HCT116 (cell line): ENCODE results near the gene METTL24. TPM values are rescaled to one million over a fixed set of nuclear protein-coding genes. Genes with fewer than 3 reads are reported as not detected.

Experiments
- ATAC-seq: fragments of 200-7000 bp; cut with Tn5 transposase; 2 replicates; pipeline ENCODE4 v1.9.1; 2020; ENCODE audit warnings: mild to moderate bottlenecking, moderate library complexity
- BruUV-seq: library from RNA; stranded (reverse); fragments of 400-500 nt; replicated peaks from 2 replicates; lab custom pipeline; 2021; lab: Mats Ljungman, UMichigan
- CTCF ChIA-PET: fragments of 300-600 bp; sonication (Branson Sonifier 250); formaldehyde crosslinking; loops from one replicate; lab custom pipeline; 2021; ENCODE audit warnings: antibody characterized with exemption; lab: Charles Lee
- POLR2A ChIA-PET: fragments of 300-600, 350-600 bp; sonication (Branson Sonifier 250); formaldehyde crosslinking; loops from one replicate; lab custom pipeline; 2021; ENCODE audit warnings: antibody characterized with exemption; lab: Charles Lee
- RAD21 ChIA-PET, 2 experiments: fragments of 300-600 bp; sonication (Branson Sonifier 250); formaldehyde crosslinking; loops; one replicate each; lab custom pipeline; 2023; ENCODE audit warnings: low total read pairs in 2 of 2; ENCODE audit not compliant: uncharacterized antibody in 2 of 2, unreplicated experiment in 2 of 2, low non-redundant PET in 1 of 2; lab: Charles Lee
- DNase-seq: peaks from one replicate; pipeline ENCODE4 v3.0.0-alpha.2; 2010; ENCODE audit warnings: low read depth, low spot score
- H2AFZ ChIP-seq: fragments of 200-600 bp; shearing (Covaris generic), sonication (generic); 2 replicates; pipeline ENCODE4 v1.6.1; 2017; ENCODE audit warnings: low read depth, mixed run types, mixed read lengths, antibody characterized with exemption, low read length; ENCODE audit not compliant: poor library complexity, severe bottlenecking
- H3K27ac ChIP-seq: 2 replicates; pipeline ENCODE4 v1.5.1; 2012; ENCODE audit warnings: low read depth, low read length
- H3K27me3 ChIP-seq: fragments of 200-600 bp; sonication (generic); 2 replicates; pipeline ENCODE4 v1.6.1; 2016; ENCODE audit warnings: mixed run types, low read length, mixed read lengths; ENCODE audit not compliant: insufficient read depth
- H3K36me3 ChIP-seq, 2 experiments: fragments of 200-500 bp in 1 of 2; fragments of 200-600 bp in 1 of 2; sonication (Bioruptor generic) in 1 of 2; sonication (generic) in 1 of 2; 2 replicates each; pipeline versions ENCODE4 v1.5.1 to v1.6.1; 2014 to 2016; ENCODE audit warnings: low read length in 2 of 2, inconsistent platforms in 1 of 2, mixed read lengths in 1 of 2, mixed run types in 1 of 2; ENCODE audit not compliant: insufficient read depth in 2 of 2, control insufficient read depth in 1 of 2
- H3K4me1 ChIP-seq, 2 experiments: fragments of 200-600 bp in 1 of 2; sonication (generic) in 1 of 2; 2 replicates each; pipeline versions ENCODE4 v1.5.1 to v1.6.1; 2012 to 2017; ENCODE audit warnings: low read length in 2 of 2, inconsistent platforms in 1 of 2, mild to moderate bottlenecking in 1 of 2, mixed read lengths in 1 of 2, mixed run types in 1 of 2, moderate library complexity in 1 of 2; ENCODE audit not compliant: insufficient read depth in 2 of 2, control insufficient read depth in 1 of 2
- H3K4me2 ChIP-seq: fragments of 200-600 bp; sonication (generic); 2 replicates; pipeline ENCODE4 v1.6.1; 2017; ENCODE audit warnings: mixed run types, low read length, mixed read lengths
- H3K4me3 ChIP-seq, 2 experiments: fragments of 200-600 bp in 1 of 2; sonication (generic) in 1 of 2; replicated peaks in 1 of 2; 2 replicates each; pipeline ENCODE4 v1.5.1; 2011 to 2016; ENCODE audit warnings: low read length in 2 of 2, control low read depth in 1 of 2, low read depth in 1 of 2, mild to moderate bottlenecking in 1 of 2, mixed read lengths in 1 of 2, mixed run types in 1 of 2
- H3K79me2 ChIP-seq: fragments of 200-600 bp; sonication (generic); 2 replicates; pipeline ENCODE4 v1.6.1; 2017; ENCODE audit warnings: mild to moderate bottlenecking, mixed run types, low read length, moderate library complexity, mixed read lengths; ENCODE audit not compliant: insufficient read depth
- H3K9ac ChIP-seq: fragments of 200-600 bp; sonication (generic); 2 replicates; pipeline ENCODE4 v1.6.1; 2016; ENCODE audit warnings: low read length, mixed read lengths
- H3K9me2 ChIP-seq: fragments of 200-600 bp; sonication (generic), shearing (Covaris generic); 2 replicates; pipeline ENCODE4 v1.6.1; 2017; ENCODE audit warnings: mixed run types, mild to moderate bottlenecking, moderate library complexity; ENCODE audit not compliant: insufficient read depth
- H3K9me3 ChIP-seq, 2 experiments: fragments of 200-500 bp in 1 of 2; fragments of 200-600 bp in 1 of 2; sonication (Bioruptor generic) in 1 of 2; sonication (generic) in 1 of 2; 2 replicates each; pipeline ENCODE4 v1.6.1; 2014 to 2017; ENCODE audit warnings: low read length in 2 of 2, mixed read lengths in 2 of 2, inconsistent platforms in 1 of 2, low read depth in 1 of 2, mild to moderate bottlenecking in 1 of 2, mixed run types in 1 of 2, moderate library complexity in 1 of 2; ENCODE audit not compliant: control insufficient read depth in 1 of 2, insufficient read depth in 1 of 2
- H4K20me1 ChIP-seq: fragments of 200-600 bp; sonication (generic), shearing (Covaris generic); 2 replicates; pipeline ENCODE4 v1.6.1; 2017; ENCODE audit warnings: mixed run types, mild to moderate bottlenecking, moderate library complexity; ENCODE audit not compliant: insufficient read depth
- POLR2AphosphoS5 ChIP-seq: IDR thresholded peaks from 2 replicates; pipeline ENCODE4 v1.6.1; 2011; ENCODE audit warnings: mild to moderate bottlenecking, low read depth, low read length, moderate library complexity
- RAD21 ChIP-seq: IDR thresholded peaks from 2 replicates; pipeline ENCODE4 v1.6.1; 2012; ENCODE audit warnings: low read depth, mild to moderate bottlenecking
- SIN3A ChIP-seq: IDR thresholded peaks from 2 replicates; pipeline ENCODE4 v1.6.1; 2012; ENCODE audit warnings: low read depth
- SP1 ChIP-seq: IDR thresholded peaks from 2 replicates; pipeline ENCODE4 v1.6.1; 2012; ENCODE audit warnings: low read depth
- SRF ChIP-seq: IDR thresholded peaks from 2 replicates; pipeline ENCODE4 v1.6.1; 2012; ENCODE audit warnings: low read depth
- ZBTB33 ChIP-seq: IDR thresholded peaks from 2 replicates; pipeline ENCODE4 v1.6.1; 2011; ENCODE audit warnings: mild to moderate bottlenecking, low read length, moderate library complexity; ENCODE audit not compliant: insufficient replicate concordance; ENCODE audit errors: extremely low read depth
- intact Hi-C: fragments of 100-400 bp; cut with micrococcal nuclease; formaldehyde crosslinking; loops from 2 replicates; pipeline ENCODE4 v1.10.0; 2022
- total RNA-seq: library from RNA; stranded (reverse); gene quantifications from one replicate; pipeline ENCODE4 v1.2.1, GENCODE V29; 2021; ENCODE audit not compliant: unreplicated experiment

METTL24 gene
- total RNA-seq, 1 experiment from 2014 or later = not detected

- Histone ChIP-seq H3K36me3 (no peaks in the 10 kb centered on the region), H4K20me1 (no peaks in the 10 kb centered on the region), H3K27ac (no peak overlapping the region), H3K4me1 (no peaks in the 10 kb centered on the region), H3K9ac (no peak overlapping the region), H3K4me2 (no peak overlapping the region), H3K9me2 (no peaks in the 10 kb centered on the region), H3K27me3 (no peaks in the 10 kb centered on the region), H3K4me3 (no peak overlapping the region), H3K9me3 (no peaks in the 10 kb centered on the region), H2AFZ (no peak overlapping the region), H3K79me2 (no peaks in the 10 kb centered on the region)
- intact Hi-C loops = no loop called here
- DNase-seq (no peak), ATAC-seq (no peak)
- no TSS peak for BruUV-seq
- POLR2A ChIA-PET = no interaction called here
- CTCF ChIA-PET = no interaction called here
- no peak for TF ChIP-seq SRF
- RAD21 ChIA-PET = no interaction called here
These were observed 9.0 kb downstream of the METTL24 start for GRCh38 chr6:110348961-110349690.

GRCh38 chr6:110345025-110345424, 13.1 kb downstream of the METTL24 start:
- intact Hi-C loops = no loop called here
- POLR2A ChIA-PET = no interaction called here
- Histone ChIP-seq H3K9ac (no peak overlapping the region), H4K20me1 (no peaks in the 10 kb centered on the region), H2AFZ (no peak overlapping the region), H3K9me2 (no peaks in the 10 kb centered on the region)
- ATAC-seq (no peak), DNase-seq (no peak)
- CTCF ChIA-PET = no interaction called here
- BruUV-seq = no TSS peak
- no peak for TF ChIP-seq ZBTB33
- TF ChIP-seq SIN3A = no peak
- TF ChIP-seq RAD21 = no peak
- no peak for TF ChIP-seq POLR2AphosphoS5
- no peak for TF ChIP-seq SP1
- TF ChIP-seq, all 23 proteins: peak for 0
- H3K27ac ChIP-seq = no peak overlapping the region
- no peaks in the 10 kb centered on the region for H3K79me2 ChIP-seq
- RAD21 ChIA-PET = no interaction called here
- no peaks in the 10 kb centered on the region for H3K36me3 ChIP-seq
- no peak overlapping the region for H3K4me3 ChIP-seq
- H3K4me1 ChIP-seq = no peaks in the 10 kb centered on the region
- H3K27me3 ChIP-seq = no peaks in the 10 kb centered on the region
- H3K9me3 ChIP-seq = no peaks in the 10 kb centered on the region
- H3K4me2 ChIP-seq = no peak overlapping the region
